Mucosa of descending colon (tissue), 3 donors: Measurements from ENCODE around the gene FUT4. TPM values are rescaled to one million over a fixed set of nuclear protein-coding genes. Genes with fewer than 3 reads are reported as not detected.

ENCODE experiments used
- ATAC-seq: fragments of 200-7000 bp; cut with Tn5 transposase; one replicate; pipeline ENCODE4 v1.9.1; 2020; ENCODE audit warnings: mild to moderate bottlenecking, moderate library complexity
- DNase-seq, 3 donors: peaks; one replicate each; pipeline ENCODE4 v3.0.0-alpha.2; 2020
- H3K36me3 ChIP-seq: fragments of 200-600 bp; one replicate; pipeline ENCODE4 v1.8.0; 2021; ENCODE audit warnings: low read depth, mild to moderate bottlenecking
- H3K4me1 ChIP-seq: fragments of 200-600 bp; one replicate; pipeline ENCODE4 v1.8.0; 2021; ENCODE audit warnings: low read depth, mild to moderate bottlenecking
- H3K4me3 ChIP-seq: fragments of 200-600 bp; one replicate; pipeline ENCODE4 v1.8.0; 2021; ENCODE audit warnings: mild to moderate bottlenecking
- H3K9me3 ChIP-seq: fragments of 200-600 bp; one replicate; pipeline ENCODE4 v1.8.0; 2021; ENCODE audit warnings: mild to moderate bottlenecking
- intact Hi-C, 2 donors: fragments of 100-400 bp; cut with DNase I in 1 of 2; cut with micrococcal nuclease in 1 of 2; formaldehyde crosslinking; loops; one replicate each; pipeline versions ENCODE4 v1.11.0 to v1.11.1; 2022; cut with DNase I, micrococcal nuclease
- total RNA-seq, 3 donors: library from RNA; stranded (reverse); fragmentation: NEBNext Ultra II Directional in 2 of 3; extraction: Animal tissue kit (Norgen Biotek cat#: 25700) in 2 of 3; gene quantifications; one replicate each; pipeline versions ENCODE4 v1.2.1 to v1.2.4, GENCODE V29; 2021 to 2023
- TF ChIP-seq, protein P1 (sequence below): fragments of 200-600 bp; IDR thresholded peaks from one replicate; pipeline ENCODE4 v1.8.0; 2022; ENCODE audit warnings: antibody characterized with exemption, mild to moderate bottlenecking
- donor health status: DM: no; HTN: no; CAD: no; lungs with moderate emphysema.
- donor health status: DM: no; HTN: no; CAD: no.
- donor health status: DM: no; HTN: yes; CAD: no.

Gene FUT4
- total RNA-seq, 3 donors from 2014 or later = 13.9 to 23.5 (median 21.9) TPM

DNA sequence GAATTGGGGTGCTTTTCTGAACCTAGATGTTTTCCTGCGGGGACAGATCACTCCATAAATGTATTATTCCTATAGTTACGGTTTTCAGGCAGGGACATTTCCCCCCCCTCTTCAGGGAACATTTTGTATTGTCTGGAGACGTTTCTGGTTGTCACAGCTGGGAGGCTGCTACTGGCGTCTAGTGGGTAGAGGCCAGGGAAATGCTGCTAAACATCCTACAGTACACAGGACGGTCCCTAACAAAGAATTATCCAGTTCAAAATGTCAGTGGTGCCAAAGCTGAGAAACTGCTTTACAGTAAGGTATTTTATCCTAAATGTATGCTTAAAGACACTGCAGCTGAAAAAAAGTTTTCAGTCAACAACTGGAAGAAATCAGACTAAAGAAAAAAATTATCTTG is 42.8 kb downstream of the FUT4 start:
- no peaks in the 10 kb centered on the region for H3K4me1 ChIP-seq
- intact Hi-C loops = no loop called here
- no peak for DNase-seq
- no peaks in the 10 kb centered on the region for H3K9me3 ChIP-seq
- H3K36me3 ChIP-seq = no peaks in the 10 kb centered on the region
- TF ChIP-seq, protein P1, sequence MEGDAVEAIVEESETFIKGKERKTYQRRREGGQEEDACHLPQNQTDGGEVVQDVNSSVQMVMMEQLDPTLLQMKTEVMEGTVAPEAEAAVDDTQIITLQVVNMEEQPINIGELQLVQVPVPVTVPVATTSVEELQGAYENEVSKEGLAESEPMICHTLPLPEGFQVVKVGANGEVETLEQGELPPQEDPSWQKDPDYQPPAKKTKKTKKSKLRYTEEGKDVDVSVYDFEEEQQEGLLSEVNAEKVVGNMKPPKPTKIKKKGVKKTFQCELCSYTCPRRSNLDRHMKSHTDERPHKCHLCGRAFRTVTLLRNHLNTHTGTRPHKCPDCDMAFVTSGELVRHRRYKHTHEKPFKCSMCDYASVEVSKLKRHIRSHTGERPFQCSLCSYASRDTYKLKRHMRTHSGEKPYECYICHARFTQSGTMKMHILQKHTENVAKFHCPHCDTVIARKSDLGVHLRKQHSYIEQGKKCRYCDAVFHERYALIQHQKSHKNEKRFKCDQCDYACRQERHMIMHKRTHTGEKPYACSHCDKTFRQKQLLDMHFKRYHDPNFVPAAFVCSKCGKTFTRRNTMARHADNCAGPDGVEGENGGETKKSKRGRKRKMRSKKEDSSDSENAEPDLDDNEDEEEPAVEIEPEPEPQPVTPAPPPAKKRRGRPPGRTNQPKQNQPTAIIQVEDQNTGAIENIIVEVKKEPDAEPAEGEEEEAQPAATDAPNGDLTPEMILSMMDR = no peak
- ATAC-seq = no peak
- no peak overlapping the region for H3K4me3 ChIP-seq

DNA sequence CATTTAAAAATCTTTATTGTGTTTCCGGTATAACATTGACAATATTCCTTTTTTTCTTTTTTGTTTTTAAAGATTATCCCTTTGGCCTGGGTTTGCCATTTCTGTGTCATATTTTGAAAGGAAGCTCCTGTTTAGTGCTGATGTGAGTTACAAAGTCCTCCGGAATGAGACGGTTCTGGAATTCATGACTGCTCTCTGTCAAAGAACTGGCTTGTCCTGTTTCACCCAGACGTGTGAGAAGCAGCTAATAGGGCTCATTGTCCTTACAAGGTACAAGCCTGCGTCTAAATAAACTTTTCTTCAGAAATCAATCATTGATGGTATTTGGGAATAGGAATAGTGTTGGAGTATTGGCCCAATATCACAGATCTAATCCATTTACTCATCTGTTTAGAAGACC is 43.3 kb downstream of the FUT4 start:
- TF ChIP-seq, protein P1 = no peak
- ATAC-seq = no peak
- intact Hi-C loops = no loop called here

DNA sequence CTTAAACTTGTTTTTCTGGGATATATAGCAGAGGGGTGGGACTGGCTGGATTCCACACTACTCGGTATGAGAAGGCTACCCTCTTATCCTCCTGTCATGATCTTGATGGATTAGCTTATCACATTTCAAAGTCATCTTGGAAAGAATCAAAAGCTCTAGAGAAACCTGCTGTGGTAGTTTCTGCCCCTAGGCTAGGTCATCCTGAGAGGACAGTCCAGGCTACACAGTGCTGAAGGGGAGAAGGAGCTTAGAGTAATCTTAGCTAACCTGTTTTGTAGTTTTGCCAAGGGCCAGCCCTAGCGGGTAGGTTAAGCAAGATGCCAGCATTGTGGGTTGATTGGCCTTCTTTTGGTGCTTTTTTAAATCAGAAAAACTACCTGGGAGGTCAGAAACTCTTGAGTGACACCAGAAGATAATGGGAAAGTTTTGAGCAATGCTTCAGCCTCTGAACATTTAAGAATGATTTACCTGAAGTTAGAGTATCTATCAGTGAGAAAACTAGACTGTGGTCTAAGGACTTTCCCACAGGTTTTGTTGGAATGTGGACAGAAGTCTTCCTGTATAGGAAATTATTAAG is 44.7 kb downstream of the FUT4 start:
- Histone ChIP-seq H3K4me3 (no peak overlapping the region), H3K36me3 (no peaks in the 10 kb centered on the region), H3K9me3 (no peaks in the 10 kb centered on the region), H3K4me1 (no peaks in the 10 kb centered on the region)
- DNase-seq (no peak), ATAC-seq (no peak)
- TF ChIP-seq, protein P1 = no peak
- intact Hi-C loops = no loop called here

More for the DNA sequence above, 43.3 kb downstream of the FUT4 start:
- Histone ChIP-seq H3K9me3 (no peaks in the 10 kb centered on the region), H3K4me3 (no peak overlapping the region), H3K36me3 (no peaks in the 10 kb centered on the region), H3K4me1 (no peaks in the 10 kb centered on the region)
- no peak for DNase-seq

DNA sequence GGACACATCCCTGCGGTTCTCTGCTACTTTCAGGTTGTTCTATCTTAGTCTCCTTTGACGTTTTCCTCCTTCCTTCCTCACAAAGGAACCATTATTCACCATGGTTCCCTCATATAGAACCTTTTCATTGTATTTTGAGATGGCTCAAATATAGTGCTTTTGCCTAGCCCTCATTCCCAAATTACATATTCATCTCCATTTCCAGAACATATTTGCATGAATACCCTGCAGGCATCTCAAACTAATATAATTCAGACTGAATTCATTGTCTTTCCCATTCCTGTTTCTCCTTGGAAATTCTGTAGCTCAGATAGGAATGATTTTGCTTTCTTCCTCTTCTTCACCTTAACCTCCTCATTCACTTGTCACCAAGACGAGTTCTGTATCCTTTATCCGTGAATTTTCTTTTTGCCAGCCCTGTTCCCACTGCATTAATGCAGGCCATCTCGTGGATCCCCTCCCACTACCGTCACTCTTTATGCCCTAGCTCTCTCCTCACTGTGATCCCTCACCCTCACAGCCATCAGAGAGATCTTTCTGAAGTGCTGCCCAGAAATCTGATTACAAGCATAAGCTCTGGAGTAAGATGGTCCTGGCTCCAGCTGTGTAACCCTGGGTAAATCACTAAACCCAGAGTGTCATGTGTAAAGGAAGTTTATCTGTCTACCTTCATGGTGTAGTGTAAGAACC is 46.8 kb downstream of the FUT4 start:
- TF ChIP-seq, protein P1 = no peak
- intact Hi-C loops = no loop called here

DNA sequence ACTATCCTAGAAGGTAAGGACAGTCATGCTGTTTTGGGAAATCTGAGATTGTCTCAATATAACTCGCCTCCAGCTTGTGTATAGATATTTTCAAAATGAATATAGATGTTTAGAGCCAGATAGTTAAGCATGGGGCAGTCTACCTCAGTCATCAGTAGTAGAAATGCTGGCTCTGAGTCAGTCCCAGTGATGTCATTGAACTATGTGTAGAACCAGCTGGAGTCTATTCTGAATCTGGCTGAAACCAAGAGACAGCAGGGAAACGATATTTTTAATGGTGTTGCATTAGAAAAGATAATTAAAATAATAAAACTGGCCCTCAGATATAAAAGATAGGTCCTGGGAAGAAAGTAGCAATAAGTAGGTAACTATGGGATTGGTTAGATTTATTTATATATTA is 49.3 kb downstream of the FUT4 start:
- TF ChIP-seq, protein P1 = no peak
- DNase-seq = no peak
- no peak for ATAC-seq
- no peaks in the 10 kb centered on the region for H3K36me3 ChIP-seq
- intact Hi-C loops = no loop called here
- H3K4me1 ChIP-seq = no peaks in the 10 kb centered on the region
- H3K9me3 ChIP-seq = no peaks in the 10 kb centered on the region
- H3K4me3 ChIP-seq = no peak overlapping the region

More for the DNA sequence above, 46.8 kb downstream of the FUT4 start:
- ATAC-seq (no peak), DNase-seq (no peak)
- Histone ChIP-seq H3K9me3 (no peaks in the 10 kb centered on the region), H3K4me3 (no peak overlapping the region), H3K4me1 (no peaks in the 10 kb centered on the region), H3K36me3 (no peaks in the 10 kb centered on the region)
